OCI-LY1 (cell line): Measurements from ENCODE around the gene ZFYVE1.

ENCODE experiments used
- CTCF ChIP-seq: fragments of 200-600 bp; sonication (generic), shearing (Covaris generic); IDR thresholded peaks from 2 replicates; pipeline ENCODE4 v1.5.1; 2017; ENCODE audit warnings: mild to moderate bottlenecking, antibody characterized with exemption, low read length, moderate library complexity, mixed read lengths
- EZH2 ChIP-seq: fragments of 200-600 bp; sonication (generic), shearing (Covaris generic); IDR thresholded peaks from 2 replicates; pipeline ENCODE4 v1.8.0; 2017; ENCODE audit warnings: borderline replicate concordance, mixed run types, mild to moderate bottlenecking, antibody characterized with exemption, low read length, moderate library complexity, mixed read lengths

DNA sequence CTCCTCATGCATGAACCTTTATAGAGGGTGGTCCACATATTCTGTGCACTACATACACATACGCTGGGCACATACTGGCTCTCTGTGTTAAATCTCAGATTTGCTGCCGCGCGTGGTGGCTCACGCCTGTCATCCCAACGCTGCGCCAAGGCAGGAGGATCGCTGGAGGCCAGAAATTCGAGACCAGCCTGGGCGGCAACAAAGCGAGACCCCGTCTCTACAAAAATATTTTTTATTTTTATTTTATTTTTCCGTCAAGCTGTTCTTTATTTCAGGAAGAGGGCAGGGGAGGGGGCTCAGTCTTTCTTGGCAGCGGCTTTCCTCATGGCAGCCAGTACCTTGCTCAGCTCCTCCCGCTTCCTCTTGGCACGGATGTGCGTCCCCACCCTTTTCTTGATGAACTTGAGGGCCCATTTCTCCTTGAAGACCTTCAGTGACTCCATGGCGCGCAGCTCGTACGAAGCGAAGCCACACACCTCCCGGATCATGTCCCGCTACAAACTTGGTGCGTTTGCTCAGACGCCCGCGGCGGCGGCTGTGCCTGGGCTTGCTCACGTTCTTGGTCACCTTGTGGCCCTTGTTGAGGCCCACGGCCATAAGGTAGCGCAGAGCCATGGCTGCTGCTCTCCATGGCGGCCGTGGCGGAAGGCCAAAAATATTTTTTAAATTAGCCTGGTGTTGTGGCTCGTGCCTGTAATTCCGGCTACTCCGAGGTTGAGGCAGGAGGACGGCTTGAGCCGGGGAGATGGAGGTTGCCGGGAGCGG, 97.4 kb downstream of the ZFYVE1 start:
- TF ChIP-seq CTCF (no peak), EZH2 (no peak)
